ENCODE results near the gene TBC1D14. TPM values are rescaled to one million over a fixed set of nuclear protein-coding genes. Genes with fewer than 3 reads are reported as not detected.

The TBC1D14 gene
- polyA plus RNA-seq, 3 donors: 36.3 to 44.7 (median 39.3) TPM

DNA sequence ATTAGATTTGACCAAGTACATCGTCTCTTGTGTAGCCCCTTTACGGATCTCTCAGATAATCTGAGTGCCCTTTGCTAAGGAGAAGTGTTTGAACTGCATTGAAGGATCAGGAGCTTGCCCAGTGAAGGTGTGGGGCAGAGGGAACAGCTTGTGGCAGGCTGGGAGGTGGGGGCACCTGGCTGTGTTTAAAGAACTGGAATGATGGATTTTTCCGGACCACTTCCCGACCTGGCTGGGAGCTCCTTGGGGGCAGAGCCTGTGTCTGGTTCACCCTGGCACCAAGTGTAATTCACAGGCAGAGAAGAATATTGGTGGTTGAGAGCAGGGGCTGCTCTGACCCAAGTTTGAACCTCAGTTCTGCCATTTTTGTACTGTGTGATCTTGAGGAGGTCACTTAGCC is 18.5 kb downstream of the TBC1D14 start:
- Histone ChIP-seq H4K20me1 (ENCODE audit: insufficient read depth, low read length) (peaks cover 98% of the 10 kb centered on the region), H3K79me2 (ENCODE audit: insufficient read depth, low read length) (peaks cover 89% of the 10 kb centered on the region), H3K4me3 (replicated peaks in 1 of 3; ENCODE audit: low read depth in 2 of 3, low read length in 3 of 3) (no peak overlapping the region), H3K36me3 (replicated peaks in 1 of 2; ENCODE audit: control insufficient read depth in 1 of 2, insufficient read depth in 2 of 2, low read length in 2 of 2) (peaks cover 15 to 47% of the 10 kb centered on the region in 2 donors), H3K27ac (ENCODE audit: low read depth in 1 of 2, low read length in 2 of 2) (peak overlapping the region in 1 of 2 donors; percentile 79), H3K9me3 (replicated peaks in 1 of 2; ENCODE audit: control insufficient read depth in 1 of 2, insufficient read depth in 1 of 2, low read length in 2 of 2) (no peaks in the 10 kb centered on the region), H3K4me2 (replicated peaks; ENCODE audit: extremely low read depth, low read length, poor library complexity, severe bottlenecking) (no peak overlapping the region), H3K27me3 (ENCODE audit: control insufficient read depth in 2 of 2, insufficient read depth in 2 of 2, low read length in 2 of 2) (no peaks in the 10 kb centered on the region), H3K9ac (ENCODE audit: insufficient read depth, low read length, poor library complexity, severe bottlenecking) (no peak overlapping the region), H2AFZ (ENCODE audit: insufficient read depth, low read depth, low read length, poor library complexity, severe bottlenecking) (no peak overlapping the region), H3K4me1 (ENCODE audit: control insufficient read depth in 1 of 2, insufficient read depth in 2 of 2, low read length in 2 of 2) (peaks cover 81 to 82% of the 10 kb centered on the region in 2 donors)
- Mint-ChIP-seq H3K4me3 (no peak overlapping the region), H3K36me3 (peaks cover 58 to 70% of the 10 kb centered on the region in 2 donors), H3K27me3 (ENCODE audit: low read depth in 3 of 3) (no peaks in the 10 kb centered on the region), H3K9me3 (no peaks in the 10 kb centered on the region), H3K27ac (peak overlapping the region in 4 of 7 donors; percentile 9 to 92 (median 72)), H3K4me1 (peaks cover 97% of the 10 kb centered on the region)
- intact Hi-C loops (cut with micrococcal nuclease): loop anchor here in 1 of 2 donors (5.0 kb wide), 1 partner anchor 41 kb away; no protein-coding TSS in a partner anchor
- DNase-seq: no peak
- TF ChIP-seq CTCF (IDR thresholded peaks at IDR 0.05): no peak
- 100% methylated on average over 4 of the region's 4 CpGs for WGBS (ENCODE audit: insufficient coverage)

- Mint-ChIP-seq H3K36me3 (peaks cover 56 to 70% of the 10 kb centered on the region in 2 donors), H3K27ac (peak overlapping the region; percentile 78 to 92 (median 87)), H3K4me3 (peak overlapping the region; percentile 68 to 88), H3K9me3 (peaks cover 0 to 3% (median 2%) of the 10 kb centered on the region in 7 donors), H3K4me1 (peaks cover 97% of the 10 kb centered on the region), H3K27me3 (ENCODE audit: low read depth in 3 of 3) (no peaks in the 10 kb centered on the region)
- intact Hi-C loops (cut with micrococcal nuclease): loop anchor here in 1 of 2 donors (5.0 kb wide), 1 partner anchor 42 kb away; no protein-coding TSS in a partner anchor
- H3K79me2 ChIP-seq (ENCODE audit: insufficient read depth, low read length): peaks cover 89% of the 10 kb centered on the region
- WGBS (ENCODE audit: insufficient coverage): 54% methylated on average over 9 of the region's 9 CpGs
- no peak overlapping the region for H2AFZ ChIP-seq (ENCODE audit: insufficient read depth, low read depth, low read length, poor library complexity, severe bottlenecking)
- H4K20me1 ChIP-seq (ENCODE audit: insufficient read depth, low read length): peaks cover 94% of the 10 kb centered on the region
- DNase-seq: no peak
- no peaks in the 10 kb centered on the region for H3K9me3 ChIP-seq (replicated peaks in 1 of 2; ENCODE audit: control insufficient read depth in 1 of 2, insufficient read depth in 1 of 2, low read length in 2 of 2)
- peak overlapping the region; percentile 67 to 79 for H3K27ac ChIP-seq (ENCODE audit: low read depth in 1 of 2, low read length in 2 of 2)
- peaks cover 76 to 77% of the 10 kb centered on the region in 2 donors for H3K4me1 ChIP-seq (ENCODE audit: control insufficient read depth in 1 of 2, insufficient read depth in 2 of 2, low read length in 2 of 2)
- no peaks in the 10 kb centered on the region for H3K27me3 ChIP-seq (ENCODE audit: control insufficient read depth in 2 of 2, insufficient read depth in 2 of 2, low read length in 2 of 2)
- H3K4me3 ChIP-seq (replicated peaks in 1 of 3; ENCODE audit: low read depth in 2 of 3, low read length in 3 of 3): peak overlapping the region in 1 of 3 experiments; percentile 53
- H3K36me3 ChIP-seq (replicated peaks in 1 of 2; ENCODE audit: control insufficient read depth in 1 of 2, insufficient read depth in 2 of 2, low read length in 2 of 2): peaks cover 2 to 42% of the 10 kb centered on the region in 2 donors
- peak overlapping the region; percentile 24 for H3K9ac ChIP-seq (ENCODE audit: insufficient read depth, low read length, poor library complexity, severe bottlenecking)
- no peak for TF ChIP-seq CTCF (IDR thresholded peaks at IDR 0.05)
- peak overlapping the region; percentile 57 for H3K4me2 ChIP-seq (replicated peaks; ENCODE audit: extremely low read depth, low read length, poor library complexity, severe bottlenecking)
Measured at GRCh38 chr4:6929339-6929811, 19.7 kb downstream of the TBC1D14 start.

Data from CD14-positive monocyte (primary cell).